PC-3 (cell line): Measurements from ENCODE around the gene HYDIN.

Experiments used
- EZH2 ChIP-seq: fragments of 300-600 bp; sonication (generic); IDR thresholded peaks from one replicate; pipeline ENCODE4 v1.6.1; 2017; ENCODE audit warnings: antibody characterized with exemption, mild to moderate bottlenecking, low read length; ENCODE audit not compliant: unreplicated experiment
- EZH2phosphoT487 ChIP-seq: fragments of 300-600 bp; sonication (generic); IDR thresholded peaks from 2 replicates; pipeline ENCODE4 v1.6.1; 2018; ENCODE audit warnings: mild to moderate bottlenecking, antibody characterized with exemption, low read length, borderline replicate concordance
- TF ChIP-seq, protein P1 (sequence below): fragments of 300-600 bp; sonication (generic); conservative IDR thresholded peaks from 2 replicates; pipeline ENCODE4 v1.5.1; 2017; ENCODE audit warnings: antibody characterized with exemption, low read depth, mild to moderate bottlenecking, low read length

DNA sequence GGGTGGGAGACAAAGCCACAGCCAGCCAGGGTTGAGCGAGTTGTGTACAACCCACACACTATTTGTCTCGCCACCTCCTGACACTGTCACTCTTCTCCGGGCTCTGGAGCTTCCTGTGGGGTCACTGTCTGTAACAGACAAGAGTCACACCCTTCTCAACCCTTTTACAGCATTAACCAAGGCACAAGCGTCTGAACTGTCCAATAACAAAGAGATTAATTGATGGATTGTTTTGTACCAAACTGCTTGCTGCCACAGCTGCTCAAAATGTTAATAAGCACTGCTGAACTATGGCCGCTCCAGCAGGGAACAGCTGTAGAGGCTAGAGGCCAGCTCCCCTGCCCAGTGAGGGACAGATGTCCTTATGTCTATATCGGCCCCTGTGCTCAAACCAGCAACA, 25.2 kb upstream of the HYDIN start:
- TF ChIP-seq, protein P1, sequence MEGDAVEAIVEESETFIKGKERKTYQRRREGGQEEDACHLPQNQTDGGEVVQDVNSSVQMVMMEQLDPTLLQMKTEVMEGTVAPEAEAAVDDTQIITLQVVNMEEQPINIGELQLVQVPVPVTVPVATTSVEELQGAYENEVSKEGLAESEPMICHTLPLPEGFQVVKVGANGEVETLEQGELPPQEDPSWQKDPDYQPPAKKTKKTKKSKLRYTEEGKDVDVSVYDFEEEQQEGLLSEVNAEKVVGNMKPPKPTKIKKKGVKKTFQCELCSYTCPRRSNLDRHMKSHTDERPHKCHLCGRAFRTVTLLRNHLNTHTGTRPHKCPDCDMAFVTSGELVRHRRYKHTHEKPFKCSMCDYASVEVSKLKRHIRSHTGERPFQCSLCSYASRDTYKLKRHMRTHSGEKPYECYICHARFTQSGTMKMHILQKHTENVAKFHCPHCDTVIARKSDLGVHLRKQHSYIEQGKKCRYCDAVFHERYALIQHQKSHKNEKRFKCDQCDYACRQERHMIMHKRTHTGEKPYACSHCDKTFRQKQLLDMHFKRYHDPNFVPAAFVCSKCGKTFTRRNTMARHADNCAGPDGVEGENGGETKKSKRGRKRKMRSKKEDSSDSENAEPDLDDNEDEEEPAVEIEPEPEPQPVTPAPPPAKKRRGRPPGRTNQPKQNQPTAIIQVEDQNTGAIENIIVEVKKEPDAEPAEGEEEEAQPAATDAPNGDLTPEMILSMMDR = no peak
- TF ChIP-seq EZH2phosphoT487 (no peak), EZH2 (no peak)
